OCI-LY7 (cell line): ENCODE measurements around the gene HRH3. TPM values are rescaled to one million over a fixed set of nuclear protein-coding genes. Genes with fewer than 3 reads are reported as not detected.
A peak's percentile ranks its signal among the peaks of the same experiment; 100 is the strongest.

Experiments used
- BruUV-seq: library from RNA; stranded (reverse); fragments of 400-500 nt; replicated peaks from 2 replicates; lab custom pipeline; 2021; lab: Mats Ljungman, UMichigan
- CTCF ChIA-PET: fragments of 300-600 bp; sonication (Branson Sonifier 250); formaldehyde crosslinking; loops from one replicate; lab custom pipeline; 2022; ENCODE audit warnings: antibody characterized with exemption; ENCODE audit not compliant: unreplicated experiment; lab: Charles Lee
- POLR2A ChIA-PET: fragments of 300-600 bp; sonication (Branson Sonifier 250); formaldehyde crosslinking; loops from one replicate; lab custom pipeline; 2022; ENCODE audit warnings: antibody characterized with exemption; lab: Charles Lee
- DNase-seq: peaks from one replicate; pipeline ENCODE4 v3.0.0-alpha.2; 2015; ENCODE audit warnings: low spot score
- H2AFZ ChIP-seq: fragments of 200-600 bp; sonication (generic), shearing (Covaris generic); 2 replicates; pipeline ENCODE4 v1.6.1; 2014; ENCODE audit warnings: mild to moderate bottlenecking, antibody characterized with exemption, low read length, moderate library complexity
- H3K27ac ChIP-seq: fragments of 200-600 bp; sonication (generic); 2 replicates; pipeline ENCODE4 v1.5.1; 2014; ENCODE audit warnings: mixed run types, low read depth, mild to moderate bottlenecking, moderate library complexity, low read length, inconsistent platforms; ENCODE audit not compliant: poor library complexity, severe bottlenecking
- H3K36me3 ChIP-seq: fragments of 200-600 bp; sonication (generic); 2 replicates; pipeline ENCODE4 v1.6.1; 2014; ENCODE audit warnings: mild to moderate bottlenecking, antibody characterized with exemption, low read length, moderate library complexity, mixed read lengths; ENCODE audit not compliant: insufficient read depth
- H3K4me1 ChIP-seq: fragments of 200-600 bp; sonication (generic); 2 replicates; pipeline ENCODE4 v1.5.1; 2014; ENCODE audit warnings: mild to moderate bottlenecking, low read length; ENCODE audit not compliant: insufficient read depth, poor library complexity, severe bottlenecking
- H3K4me2 ChIP-seq: fragments of 200-600 bp; sonication (generic); 2 replicates; pipeline ENCODE4 v1.6.1; 2014; ENCODE audit warnings: mild to moderate bottlenecking, low read length
- H3K4me3 ChIP-seq: fragments of 200-600 bp; sonication (generic); 2 replicates; pipeline ENCODE4 v1.5.1; 2014; ENCODE audit warnings: mild to moderate bottlenecking, low read depth, low read length; ENCODE audit not compliant: poor library complexity, severe bottlenecking
- H3K79me2 ChIP-seq: fragments of 200-600 bp; sonication (generic); 2 replicates; pipeline ENCODE4 v1.6.1; 2016; ENCODE audit warnings: low read depth, mild to moderate bottlenecking, low read length, moderate library complexity, mixed read lengths; ENCODE audit not compliant: insufficient read depth
- H3K9me2 ChIP-seq: fragments of 200-600 bp; sonication (generic); 2 replicates; pipeline ENCODE4 v1.6.1; 2016; ENCODE audit warnings: mild to moderate bottlenecking, low read length, mixed read lengths; ENCODE audit not compliant: insufficient read depth
- H3K9me3 ChIP-seq: fragments of 200-600 bp; sonication (generic); 2 replicates; pipeline ENCODE4 v1.6.1; 2014; ENCODE audit warnings: mild to moderate bottlenecking, mixed run types, low read length, mixed read lengths
- H4K20me1 ChIP-seq: fragments of 200-600 bp; sonication (generic); 2 replicates; pipeline ENCODE4 v1.6.1; 2014; ENCODE audit warnings: mild to moderate bottlenecking, antibody characterized with exemption, low read length, moderate library complexity, mixed read lengths; ENCODE audit not compliant: insufficient read depth
- EZH2phosphoT487 ChIP-seq: fragments of 200-600 bp; sonication (generic); IDR thresholded peaks from 2 replicates; pipeline ENCODE4 v1.6.1; 2018; ENCODE audit warnings: low read depth, borderline replicate concordance, mild to moderate bottlenecking, mixed run types, antibody characterized with exemption, low read length, moderate library complexity, mixed read lengths
- intact Hi-C: fragments of 100-400 bp; cut with micrococcal nuclease; formaldehyde crosslinking; loops from one replicate; pipeline ENCODE4 v1.10.0; 2022; ENCODE audit not compliant: unreplicated experiment
- total RNA-seq, 2 experiments: library from RNA; depleted of rRNA in 1 of 2; stranded (reverse); fragments of >200 nt in 1 of 2; shearing (Covaris generic) in 1 of 2; gene quantifications; 2 replicates each; pipeline ENCODE4 v1.2.3, GENCODE V29; 2014 to 2022
- TF ChIP-seq, protein P1 (sequence below): fragments of 200-600 bp; sonication (generic); conservative IDR thresholded peaks from 2 replicates; pipeline ENCODE4 v1.5.1; 2014; ENCODE audit warnings: mild to moderate bottlenecking, antibody characterized with exemption, low read length, moderate library complexity, mixed read lengths

HRH3 gene
- total RNA-seq, 2 experiments from 2014 or later, result not detected

DNA sequence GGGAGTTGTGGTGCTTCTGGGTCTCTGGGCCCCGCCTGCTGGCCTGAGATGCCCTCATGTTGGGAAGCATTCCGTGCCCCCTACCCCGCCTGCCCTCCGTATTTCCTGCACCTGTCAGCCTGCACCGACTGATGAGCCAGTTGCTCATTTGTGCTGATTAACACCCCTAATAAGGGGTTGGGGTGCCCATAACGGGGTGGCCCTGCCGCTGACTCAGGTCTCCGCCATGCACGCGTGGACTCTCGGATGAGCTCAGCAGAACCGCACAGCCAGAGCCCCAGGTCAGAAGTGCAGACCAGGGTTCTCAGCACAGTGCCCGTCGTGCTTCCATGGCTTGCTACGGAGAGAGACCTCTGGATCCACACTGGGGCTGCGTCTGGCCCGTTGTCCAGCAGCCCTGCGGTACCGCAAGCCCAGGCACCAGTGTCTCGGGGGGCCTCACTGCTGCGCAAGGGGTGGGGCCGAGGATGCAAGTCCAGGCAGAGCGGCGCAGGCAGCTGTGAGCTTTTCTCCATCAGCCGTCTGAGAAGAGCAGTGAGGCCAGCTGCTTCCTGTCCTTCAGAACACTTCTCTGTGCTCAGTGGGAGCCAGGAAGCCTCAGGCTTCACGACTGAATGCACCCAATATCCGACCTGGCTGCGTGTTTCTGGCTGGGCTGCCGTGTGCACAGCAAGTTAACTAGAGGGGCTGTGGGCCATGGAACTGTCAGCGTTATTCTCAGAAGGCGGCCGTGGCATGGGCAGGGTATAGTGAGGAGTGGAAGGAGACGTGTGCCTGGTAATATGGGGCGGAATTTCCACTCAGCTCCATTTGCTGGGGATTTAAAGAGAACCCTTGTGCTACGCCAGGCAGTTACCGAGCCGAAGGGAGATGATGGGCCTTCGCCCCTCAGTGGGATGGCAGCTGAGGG lies 18.6 kb downstream of the HRH3 start:
- intact Hi-C loops, result no loop called here
- H3K4me2 ChIP-seq, result peak overlapping the region; percentile 19; the same call in 1 of the 2 replicates
- BruUV-seq, result no TSS peak

DNA sequence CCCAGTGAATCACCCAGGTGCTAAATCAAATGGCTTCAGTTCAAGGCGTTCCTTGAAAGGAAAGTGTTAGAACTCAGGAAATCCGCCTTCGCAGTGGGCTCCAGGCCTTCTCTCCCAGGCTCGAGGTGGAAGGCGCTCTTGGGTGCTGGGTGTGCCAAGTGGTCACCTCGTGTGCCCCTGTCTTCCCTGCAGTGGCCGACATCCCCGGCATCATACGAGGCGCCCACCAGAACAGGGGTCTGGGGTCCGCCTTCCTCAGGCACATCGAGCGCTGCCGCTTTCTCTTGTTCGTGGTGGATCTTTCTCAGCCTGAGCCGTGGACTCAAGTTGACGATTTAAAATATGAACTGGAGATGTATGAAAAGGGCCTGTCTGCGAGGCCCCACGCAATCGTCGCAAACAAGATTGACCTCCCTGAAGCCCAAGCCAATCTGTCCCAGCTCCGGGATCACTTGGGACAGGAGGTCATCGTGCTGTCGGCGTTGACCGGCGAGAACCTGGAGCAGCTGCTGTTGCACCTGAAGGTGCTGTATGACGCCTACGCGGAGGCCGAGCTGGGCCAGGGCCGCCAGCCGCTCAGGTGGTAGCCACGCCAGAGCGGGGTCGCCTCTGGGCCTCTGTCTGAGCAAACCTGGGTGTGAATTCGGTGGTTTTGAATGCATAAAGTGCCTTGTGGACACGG lies 19.4 kb downstream of the HRH3 start:
- no peak for DNase-seq
- ChIA-PET POLR2A (interaction anchor here (0.8 kb wide), 1 partner anchor 170 kb away, joined by 3 read pairs; no protein-coding TSS in a partner anchor), CTCF (no interaction called here)
- Histone ChIP-seq H3K9me3 (no peaks in the 10 kb centered on the region), H3K36me3 (peaks cover 70% of the 10 kb centered on the region), H3K9me2 (no peaks in the 10 kb centered on the region), H2AFZ (no peak overlapping the region), H4K20me1 (no peaks in the 10 kb centered on the region), H3K4me3 (no peak overlapping the region), H3K79me2 (no peaks in the 10 kb centered on the region), H3K4me1 (peaks cover 23% of the 10 kb centered on the region), H3K27ac (no peak overlapping the region), H3K4me2 (no peak overlapping the region)
- BruUV-seq, result no TSS peak
- intact Hi-C loops, result no loop called here
- no peak for TF ChIP-seq EZH2phosphoT487
- TF ChIP-seq, protein P1, sequence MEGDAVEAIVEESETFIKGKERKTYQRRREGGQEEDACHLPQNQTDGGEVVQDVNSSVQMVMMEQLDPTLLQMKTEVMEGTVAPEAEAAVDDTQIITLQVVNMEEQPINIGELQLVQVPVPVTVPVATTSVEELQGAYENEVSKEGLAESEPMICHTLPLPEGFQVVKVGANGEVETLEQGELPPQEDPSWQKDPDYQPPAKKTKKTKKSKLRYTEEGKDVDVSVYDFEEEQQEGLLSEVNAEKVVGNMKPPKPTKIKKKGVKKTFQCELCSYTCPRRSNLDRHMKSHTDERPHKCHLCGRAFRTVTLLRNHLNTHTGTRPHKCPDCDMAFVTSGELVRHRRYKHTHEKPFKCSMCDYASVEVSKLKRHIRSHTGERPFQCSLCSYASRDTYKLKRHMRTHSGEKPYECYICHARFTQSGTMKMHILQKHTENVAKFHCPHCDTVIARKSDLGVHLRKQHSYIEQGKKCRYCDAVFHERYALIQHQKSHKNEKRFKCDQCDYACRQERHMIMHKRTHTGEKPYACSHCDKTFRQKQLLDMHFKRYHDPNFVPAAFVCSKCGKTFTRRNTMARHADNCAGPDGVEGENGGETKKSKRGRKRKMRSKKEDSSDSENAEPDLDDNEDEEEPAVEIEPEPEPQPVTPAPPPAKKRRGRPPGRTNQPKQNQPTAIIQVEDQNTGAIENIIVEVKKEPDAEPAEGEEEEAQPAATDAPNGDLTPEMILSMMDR, result no peak

More for the DNA sequence above, 18.6 kb downstream of the HRH3 start:
- Histone ChIP-seq H3K4me1 (peaks cover 23% of the 10 kb centered on the region), H2AFZ (no peak overlapping the region), H3K4me3 (no peak overlapping the region), H4K20me1 (no peaks in the 10 kb centered on the region), H3K9me2 (no peaks in the 10 kb centered on the region), H3K79me2 (no peaks in the 10 kb centered on the region), H3K27ac (no peak overlapping the region), H3K9me3 (no peaks in the 10 kb centered on the region), H3K36me3 (peaks cover 62% of the 10 kb centered on the region)
- no peak for TF ChIP-seq EZH2phosphoT487
- TF ChIP-seq, protein P1, result no peak
- DNase-seq, result peak; percentile 70
- CTCF ChIA-PET, result interaction anchor here (0.6 kb wide), 1 partner anchor 84 kb away, joined by 8 read pairs; no protein-coding TSS in a partner anchor
- POLR2A ChIA-PET, result interaction anchor here (0.8 kb wide), 1 partner anchor 171 kb away, joined by 3 read pairs; no protein-coding TSS in a partner anchor
